Stimulated activated CD4-positive, alpha-beta T cell treated with anti-CD3 and anti-CD28 coated beads, TNF-alpha, amount 100 ng/mL, for 1 hour (primary cell): ENCODE data around the gene ACKR4.
"Not testable (repeated sequence)": the region's sequence is repeated elsewhere in the genome, so short reads cannot be mapped to it uniquely, and the experiment has no call there.

Source experiments
- DNase-seq, 3 donors: peaks; one replicate each; pipeline ENCODE4 v3.0.0-alpha.2; 2020; ENCODE audit warnings: low read depth in 3 of 3, low spot score in 1 of 3

ACKR4 gene

DNA sequence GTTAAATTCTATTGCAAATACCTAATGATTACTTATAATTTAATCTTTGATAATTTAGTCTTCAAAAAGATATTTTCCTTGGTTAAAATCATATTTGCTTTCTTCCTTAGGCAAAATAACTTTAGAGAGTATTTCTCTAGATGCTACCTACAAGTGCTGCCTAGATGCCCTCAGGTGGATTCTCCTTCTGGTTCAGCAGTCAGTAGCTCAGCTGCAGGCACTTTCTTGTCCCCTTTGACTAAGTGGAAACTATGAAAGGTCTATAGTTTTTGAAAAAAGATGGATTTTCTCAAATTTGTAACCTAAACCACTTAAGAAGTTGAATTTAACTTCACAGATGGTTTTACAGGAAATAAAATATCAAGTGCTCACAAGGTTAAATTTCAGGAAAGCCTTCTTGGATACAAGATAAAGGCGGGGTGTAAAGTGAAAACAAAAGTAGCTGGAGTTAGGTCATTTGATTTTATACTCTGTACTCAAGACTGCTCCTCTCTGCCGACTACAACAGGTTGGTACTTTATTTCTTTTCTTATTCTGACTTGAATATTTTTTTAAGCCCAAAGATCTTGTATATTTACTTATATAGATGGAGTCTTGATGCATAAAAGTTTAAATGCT, at the start of gene ACKR4:
Gene ACKR4, plus strand, starts transcription at position 455 of the 618 bp plus-strand sequence. CDS start 3,128 bp downstream, outside the sequence.
- no peak for DNase-seq

DNA sequence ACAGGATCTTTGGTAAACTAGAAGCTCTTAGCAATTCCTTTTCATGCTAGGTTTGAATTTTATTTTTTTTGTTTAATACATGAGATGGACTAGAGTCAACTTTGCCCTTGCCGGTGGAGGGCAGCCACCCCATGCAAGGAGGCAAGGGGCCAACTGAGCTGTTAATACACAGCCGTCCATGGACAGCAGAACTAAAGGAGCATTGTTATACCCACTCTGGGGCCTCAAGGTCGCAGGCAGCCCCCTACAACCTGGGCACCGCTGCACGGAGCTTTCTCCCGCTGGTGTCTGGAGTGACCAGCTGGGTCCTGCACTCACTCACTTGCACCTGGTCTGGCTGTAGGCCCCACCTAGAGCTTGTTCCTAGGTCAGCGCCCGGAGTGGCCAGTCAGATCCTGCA, 47.9 kb upstream of the ACKR4 start:
- no peak for DNase-seq

DNA sequence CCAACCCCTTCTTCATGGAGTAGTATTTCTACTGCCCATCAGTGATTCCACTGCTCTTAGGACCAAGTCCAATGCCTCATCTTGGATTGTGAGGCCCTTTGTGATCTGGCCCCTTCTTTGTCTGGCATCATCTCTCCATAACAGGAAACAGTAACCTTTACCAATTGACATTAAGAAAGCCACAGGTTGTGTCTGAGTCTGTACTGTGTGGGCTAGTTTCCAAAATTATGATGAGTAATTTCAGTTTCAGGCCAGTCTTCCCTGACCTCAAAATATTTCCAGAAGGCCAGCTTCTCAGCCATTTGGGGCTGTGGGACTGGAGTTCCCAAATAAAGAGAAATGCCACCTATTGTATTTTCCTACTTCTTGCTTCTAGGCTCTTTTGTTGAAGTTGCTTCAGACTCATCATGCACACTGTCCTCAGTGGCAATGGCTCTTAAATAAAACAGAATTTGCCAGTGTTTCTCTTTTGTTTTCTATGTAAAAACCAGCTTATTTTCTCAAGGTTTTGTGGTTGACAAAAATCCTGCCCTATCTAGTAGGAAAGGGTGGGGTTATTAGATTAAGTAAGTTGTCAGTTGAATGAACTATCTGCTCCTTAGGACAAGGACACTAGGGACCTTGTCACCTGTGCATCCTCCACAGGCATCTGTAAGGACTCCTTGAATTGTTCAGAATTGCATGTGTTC, 47.0 kb upstream of the ACKR4 start:
- DNase-seq, result no peak

DNA sequence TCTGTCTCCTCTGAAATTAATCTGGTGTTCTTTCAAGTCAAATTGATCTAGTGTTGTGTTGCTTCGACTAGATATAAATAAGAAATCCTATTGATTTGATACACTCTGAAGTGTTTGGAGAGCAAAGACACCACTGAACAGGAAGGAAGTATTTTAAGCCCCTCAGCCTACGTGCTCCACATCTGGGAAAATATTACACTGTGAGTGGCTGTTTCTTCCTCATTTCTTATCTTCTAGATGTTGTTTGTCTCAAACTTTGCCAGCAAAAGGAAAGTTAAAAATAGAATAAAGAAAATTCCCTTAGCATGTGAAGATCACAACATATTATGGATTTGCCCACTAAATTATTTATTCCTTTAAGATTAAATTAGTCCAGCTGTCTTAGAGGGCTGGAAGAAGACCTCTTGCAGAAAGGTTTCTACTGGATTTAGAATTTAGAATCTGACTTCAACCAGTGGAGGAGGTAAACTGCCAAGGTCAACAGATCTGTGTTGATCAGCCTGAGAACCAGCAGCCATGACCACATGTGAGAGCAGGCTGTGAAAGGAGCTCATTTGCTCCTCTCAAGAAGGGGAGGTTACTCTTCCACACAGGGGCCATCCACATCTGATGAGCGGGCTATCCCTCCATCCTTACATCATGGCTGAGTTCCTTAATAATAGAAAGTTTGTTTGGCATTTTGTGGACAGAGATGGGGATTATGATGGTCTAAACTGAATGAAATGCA, 46.3 kb upstream of the ACKR4 start:
- no peak for DNase-seq

DNA sequence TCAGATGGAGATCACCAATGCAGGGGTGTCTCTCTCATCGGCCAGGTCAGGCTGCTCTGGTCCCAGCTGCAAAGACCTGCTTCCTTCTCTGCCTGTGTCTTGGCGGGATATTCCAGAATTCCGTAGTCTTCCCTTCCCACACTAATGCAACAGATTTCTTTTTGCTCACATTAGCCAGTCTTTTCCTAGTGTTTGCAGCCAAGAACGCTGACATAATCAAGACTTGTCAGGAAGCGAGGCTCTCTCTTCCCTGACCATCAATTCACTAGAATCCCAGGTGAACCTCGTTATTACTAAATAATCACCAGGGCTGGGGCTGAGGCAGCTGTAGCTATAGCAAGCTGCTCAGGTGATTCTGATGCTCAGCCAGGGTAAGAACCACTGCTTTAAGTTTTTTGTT, 43.2 kb upstream of the ACKR4 start:
- DNase-seq, result no peak

DNA sequence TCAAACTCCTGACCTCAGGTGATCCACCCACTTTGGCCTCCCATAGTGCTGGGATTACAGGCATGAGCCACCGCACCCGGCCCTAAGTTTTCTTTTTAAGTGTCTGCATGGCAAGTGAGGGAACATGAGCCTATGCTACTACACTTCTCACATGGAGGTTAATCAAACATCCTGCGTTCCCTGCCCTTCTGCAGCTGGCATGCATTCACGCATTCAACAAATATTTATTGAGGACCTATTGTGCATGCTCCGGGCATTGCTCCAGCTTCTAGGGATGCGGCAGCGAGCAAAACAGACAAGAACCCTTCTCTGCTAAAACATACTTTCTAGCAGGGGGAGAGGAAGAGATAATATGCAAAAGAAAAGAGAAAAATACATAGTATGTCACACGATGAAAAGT, 42.6 kb upstream of the ACKR4 start:
- DNase-seq, result no peak

DNA sequence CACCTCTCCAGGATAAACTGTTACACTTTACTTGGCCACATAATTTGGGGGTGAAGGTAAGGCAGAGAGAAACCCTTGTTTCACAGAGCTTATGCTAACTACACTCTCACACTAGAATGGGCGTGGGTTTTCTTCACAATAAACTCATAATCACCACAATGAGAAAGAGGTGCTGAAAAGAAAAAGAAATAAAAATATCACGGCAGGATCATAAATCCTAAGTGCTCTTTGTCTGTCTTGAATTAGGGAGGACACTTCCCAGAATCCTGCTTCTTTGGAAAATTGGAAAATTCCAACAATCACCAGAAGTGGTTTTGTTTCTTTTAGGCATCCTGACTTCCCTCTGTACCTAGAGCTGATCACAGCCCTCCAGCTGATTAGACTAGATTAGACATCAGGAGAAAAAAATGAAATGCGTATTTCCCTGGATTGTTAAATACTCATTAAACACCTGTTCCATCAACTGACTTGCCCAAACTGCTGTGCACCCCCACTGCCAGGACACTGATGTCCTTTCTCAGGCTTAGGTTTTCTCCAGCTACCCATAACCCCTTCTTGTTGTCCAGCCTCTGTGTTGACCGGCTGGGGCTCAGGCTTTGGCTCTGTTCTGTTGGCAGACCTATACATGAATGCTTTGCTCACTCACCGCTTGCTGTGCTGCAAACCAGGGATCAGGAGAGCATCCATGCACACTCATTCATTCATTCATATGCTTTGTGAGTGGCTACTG, 41.6 kb upstream of the ACKR4 start:
- DNase-seq, result no peak

DNA sequence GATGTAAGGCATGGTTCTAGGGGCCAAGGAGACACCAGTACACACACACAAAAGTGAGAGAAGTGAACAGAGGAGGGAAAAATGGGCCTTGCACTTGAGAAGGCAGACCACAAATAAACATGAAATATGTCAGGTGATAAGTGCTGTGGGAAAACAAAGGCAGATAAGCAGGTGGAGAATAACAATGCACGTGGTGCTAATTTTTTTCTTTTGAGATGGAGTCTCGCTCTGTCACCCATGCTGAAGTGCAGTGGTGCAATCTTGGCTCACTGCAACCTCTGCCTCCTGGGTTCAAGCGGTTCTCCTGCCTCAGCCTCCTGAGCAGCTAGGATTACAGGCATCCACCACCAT, 41.1 kb upstream of the ACKR4 start:
- DNase-seq, result not testable (repeated sequence)

DNA sequence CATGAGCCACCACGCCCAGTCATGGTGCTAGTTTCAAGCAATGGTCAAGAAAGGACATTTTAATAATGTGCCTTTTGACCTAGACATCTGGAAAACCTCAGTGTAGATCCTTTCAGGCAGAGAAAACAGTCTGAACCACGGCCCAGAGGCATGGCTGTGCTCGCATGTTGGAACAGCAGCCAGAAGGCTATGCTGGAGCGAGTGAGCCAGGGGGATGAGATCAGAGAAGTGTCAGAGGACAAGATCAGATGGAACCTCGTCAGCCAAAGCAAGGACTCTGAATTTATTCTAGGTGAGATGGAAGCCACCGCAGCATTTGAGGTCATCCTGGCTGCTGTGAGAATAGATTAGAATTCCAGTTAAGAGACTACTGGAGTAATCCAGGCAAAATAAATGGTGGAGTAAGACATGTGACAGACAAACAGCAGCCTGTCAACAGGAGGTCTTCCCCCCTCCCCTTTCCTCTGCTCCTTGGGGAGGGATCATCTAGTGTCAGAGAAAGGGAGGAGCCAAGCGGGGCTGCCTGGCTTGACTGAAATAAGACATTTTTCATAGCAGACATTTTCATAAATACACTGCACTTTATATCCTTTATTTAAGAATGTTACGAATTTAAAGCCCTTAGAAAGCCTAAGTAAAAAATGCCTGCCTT, 40.4 kb upstream of the ACKR4 start:
- no peak for DNase-seq

DNA sequence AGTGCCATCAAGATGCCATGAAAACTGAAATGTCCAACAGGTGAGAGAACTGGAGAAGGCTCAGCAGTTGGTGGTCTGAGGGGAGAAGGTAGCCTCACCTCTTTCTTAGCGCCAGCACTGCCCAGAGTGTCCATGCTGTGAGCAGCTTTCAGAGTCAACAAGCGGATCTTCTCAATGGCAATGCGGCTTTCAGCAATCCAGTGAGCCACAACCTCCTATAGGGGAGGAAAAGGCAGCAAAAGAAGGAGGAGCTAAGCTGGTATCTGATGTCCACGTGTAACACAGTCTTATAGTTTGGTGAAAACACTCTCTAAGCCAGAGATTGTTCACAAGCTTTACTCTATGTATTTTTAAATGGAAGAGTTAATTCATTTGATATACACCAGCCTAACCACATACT, 36.1 kb upstream of the ACKR4 start:
- no peak for DNase-seq

DNA sequence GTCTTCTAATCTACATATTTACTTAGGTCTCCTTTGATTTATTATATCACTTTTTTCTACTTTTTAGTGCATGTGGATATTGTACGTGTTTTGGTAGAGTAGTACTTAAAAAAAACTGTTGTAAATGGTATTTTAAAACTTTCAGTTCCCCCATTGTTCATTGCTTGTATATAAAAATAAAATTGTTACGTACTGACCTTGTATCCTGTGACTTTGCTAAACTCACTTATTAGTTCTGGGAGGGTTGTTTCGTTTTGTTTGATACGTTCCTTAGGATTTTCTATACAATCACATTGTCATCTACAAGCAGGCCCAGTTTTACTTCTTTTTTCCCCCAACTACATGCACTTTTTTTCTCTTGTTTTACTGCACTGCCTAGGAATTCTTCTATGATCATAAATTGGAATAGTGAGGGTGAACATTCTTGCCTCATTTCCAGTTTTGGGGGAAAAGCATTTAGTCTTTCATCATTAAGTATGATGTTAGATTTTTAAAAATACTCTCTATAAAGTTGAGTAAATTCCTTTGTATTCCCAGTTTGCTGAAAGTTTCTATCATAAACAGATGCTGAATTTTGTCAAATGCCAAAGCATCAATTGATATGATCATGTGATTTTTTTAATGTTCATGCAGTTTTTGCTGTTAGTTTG, 33.5 kb upstream of the ACKR4 start:
- DNase-seq, result no peak

DNA sequence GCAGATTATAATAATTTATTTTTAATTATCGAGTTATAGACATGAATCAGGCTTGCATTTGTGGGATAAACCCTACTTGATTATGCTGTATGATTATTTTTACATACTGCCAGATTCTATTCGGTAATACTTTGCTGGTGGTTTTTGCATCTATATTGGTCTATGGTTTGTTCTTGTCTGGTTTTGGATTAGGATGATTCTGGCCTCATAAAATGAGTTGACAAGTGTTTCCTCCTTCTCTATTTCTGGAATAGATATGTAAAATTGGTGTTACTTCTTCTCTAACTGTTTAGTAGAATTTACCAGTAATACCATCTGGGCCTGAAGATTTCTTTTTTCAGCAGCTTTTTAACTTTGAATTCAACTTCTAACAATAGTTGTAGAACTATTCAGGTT, 33.0 kb upstream of the ACKR4 start:
- DNase-seq, result no peak

DNA sequence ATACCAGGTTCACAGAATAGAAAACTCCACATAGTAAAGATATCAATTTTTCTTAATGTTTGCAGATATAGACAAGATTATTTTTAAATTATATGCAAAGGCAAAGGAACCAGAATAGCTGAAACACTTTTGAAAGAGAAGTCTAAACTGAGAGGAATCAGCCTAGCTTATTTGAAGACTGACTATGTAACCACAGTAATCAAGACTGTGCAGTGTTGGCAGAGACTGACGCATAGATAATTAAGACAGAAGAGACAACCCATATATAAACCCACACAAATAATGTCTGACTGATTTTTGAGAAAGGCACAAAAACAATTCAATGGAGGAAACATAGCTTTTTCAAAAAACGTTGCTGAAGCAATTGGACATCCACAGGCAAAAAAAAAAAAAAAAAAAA, 28.6 kb upstream of the ACKR4 start:
- DNase-seq, result no peak

DNA sequence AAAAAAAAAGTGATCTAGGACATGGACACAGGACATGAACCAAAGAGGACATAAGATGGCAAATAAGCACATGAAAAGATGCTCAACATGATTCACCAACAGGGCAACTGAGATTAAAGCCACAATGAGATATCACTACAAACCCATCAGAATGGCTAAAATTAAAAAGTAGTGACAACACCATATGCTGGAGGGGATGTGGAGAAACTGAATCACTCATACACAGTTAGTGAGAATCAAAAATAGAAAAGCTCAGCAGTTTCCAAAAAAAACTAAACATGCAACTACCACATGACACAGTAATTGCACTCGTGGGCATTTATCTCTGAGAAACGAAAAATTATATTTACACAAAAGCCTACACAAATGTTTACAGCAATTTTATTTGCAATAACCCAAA, 27.9 kb upstream of the ACKR4 start:
- no peak for DNase-seq

DNA sequence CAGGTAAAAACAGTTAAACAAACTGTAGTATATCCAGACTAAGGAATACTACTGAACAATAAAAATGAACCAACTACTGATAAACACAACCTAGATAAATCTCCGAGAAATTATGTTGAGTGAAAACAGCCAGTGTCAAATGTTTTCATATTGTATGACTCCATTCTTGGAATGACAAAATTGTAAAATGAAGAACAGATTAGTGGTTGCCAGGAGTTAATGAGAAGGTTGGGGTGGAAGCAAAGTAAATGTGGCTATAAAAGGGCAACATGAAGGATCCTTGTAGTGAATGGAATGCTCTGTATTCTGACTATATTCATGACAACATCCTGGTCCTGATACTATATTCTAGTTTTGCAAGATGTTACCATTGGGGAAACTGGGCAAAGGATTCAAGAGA, 27.5 kb upstream of the ACKR4 start:
- no peak for DNase-seq

DNA sequence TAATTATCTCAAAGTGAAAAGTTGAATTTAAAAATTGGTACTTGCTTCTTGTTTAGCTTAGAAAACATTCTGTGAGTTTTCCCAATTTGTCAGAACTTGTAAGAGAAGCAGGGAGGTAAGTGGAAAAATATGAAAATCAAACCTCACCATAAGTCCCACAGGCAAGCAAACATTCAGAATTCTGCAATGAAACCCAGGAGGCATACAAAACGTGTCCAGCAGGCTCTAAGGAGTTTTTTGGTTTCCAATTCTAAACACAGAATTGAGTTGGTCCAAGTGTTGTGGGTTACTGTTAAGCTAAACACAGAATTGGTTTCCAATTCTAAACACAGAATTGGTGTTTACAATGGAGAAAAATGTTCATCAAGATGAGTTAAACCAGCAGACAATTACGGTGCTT, 27.1 kb upstream of the ACKR4 start:
- no peak for DNase-seq

DNA sequence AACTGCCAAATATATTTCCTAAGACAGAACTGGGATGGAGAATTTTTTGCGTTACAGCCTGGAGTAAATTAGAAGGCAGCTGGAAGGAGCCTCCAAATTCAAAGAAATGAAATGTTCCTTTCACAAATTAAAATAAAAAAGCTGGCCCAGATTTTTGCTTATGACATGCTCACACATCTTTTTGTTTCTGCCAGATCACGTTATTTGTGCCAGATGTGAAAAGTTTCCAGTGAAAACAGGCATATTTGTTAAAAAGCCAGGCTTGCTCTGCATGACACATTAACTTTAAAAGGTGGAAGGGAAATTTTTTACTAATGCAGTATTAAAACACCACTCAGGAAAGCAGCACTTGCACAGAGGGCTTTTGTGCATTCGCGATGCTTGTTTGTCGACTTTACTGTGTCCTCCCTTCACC, 23.3 kb upstream of the ACKR4 start:
- DNase-seq, result no peak

DNA sequence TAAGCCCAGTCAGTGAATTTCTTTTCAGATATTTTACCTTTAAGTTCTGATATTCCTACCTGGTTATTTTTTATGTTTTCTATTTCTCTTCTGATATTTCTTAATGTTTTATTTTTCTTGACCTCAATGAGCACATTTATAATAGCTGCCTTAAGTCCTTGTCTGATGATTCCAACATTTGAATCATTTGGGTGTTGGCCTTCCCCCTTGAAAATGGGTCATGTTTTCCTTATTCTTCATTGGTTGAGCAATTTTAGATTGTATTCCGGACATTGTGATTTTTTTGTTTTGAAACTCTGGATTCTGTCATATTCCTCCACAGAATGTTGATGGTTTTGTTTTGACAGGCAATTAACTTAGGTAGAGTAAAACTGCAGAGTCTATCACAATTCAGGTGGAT, 9.7 kb upstream of the ACKR4 start:
- DNase-seq, result no peak

DNA sequence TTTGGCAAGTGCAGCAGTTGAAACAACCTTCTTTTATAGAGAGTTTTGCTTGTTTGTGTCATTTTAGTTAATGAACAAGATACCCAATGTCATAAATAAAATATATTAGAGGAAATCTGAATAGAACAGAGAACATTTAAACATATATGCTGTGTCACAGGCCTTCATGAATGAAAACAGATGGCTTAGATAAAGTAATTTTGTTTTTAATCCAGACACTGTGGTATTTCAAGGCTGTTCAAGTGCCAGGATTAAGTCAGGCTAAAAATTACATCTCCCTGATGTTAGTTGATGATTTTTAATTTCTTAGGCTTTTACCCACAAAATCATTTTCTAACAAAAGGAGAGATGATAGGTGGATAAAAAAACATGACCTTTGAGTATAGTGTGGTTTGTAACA, 4.9 kb upstream of the ACKR4 start:
- DNase-seq, result no peak

DNA sequence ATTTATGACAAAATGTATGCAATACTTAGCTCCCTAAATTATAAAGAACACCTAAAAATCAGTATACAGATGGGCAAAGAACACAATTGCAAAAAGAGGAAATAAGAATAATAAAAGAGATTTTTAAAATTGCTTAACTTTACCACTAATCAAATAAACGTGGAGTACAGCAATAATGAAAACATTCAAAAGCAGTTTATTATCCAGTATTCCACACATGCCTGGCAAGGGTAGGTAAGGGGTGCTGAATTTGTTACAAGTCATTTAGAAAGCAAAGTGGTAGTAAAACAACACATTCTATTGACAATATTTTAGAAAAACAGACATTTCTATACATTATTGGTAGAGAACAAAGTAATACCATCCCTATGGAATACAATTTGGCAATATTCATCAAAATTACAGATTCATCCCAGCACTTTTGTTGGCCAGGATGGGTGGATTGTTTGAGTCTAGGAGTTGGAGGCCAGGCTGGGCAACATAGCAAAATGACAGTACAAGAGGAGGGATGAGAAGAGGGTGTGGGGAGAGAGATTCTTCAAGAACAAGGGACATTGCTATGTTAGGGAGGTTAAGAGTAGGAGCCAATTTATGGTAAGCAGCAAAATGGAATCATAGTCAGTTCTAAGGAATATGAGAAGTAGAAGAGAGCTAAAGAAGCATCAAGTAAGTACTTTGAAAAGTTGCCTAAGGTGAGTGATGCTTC, 3.7 kb upstream of the ACKR4 start:
- DNase-seq, result no peak
